Activated T-cell treated with anti-CD3 and anti-CD28 coated beads for 24 hours (primary cell): ENCODE data around the gene CCR5.
"Not testable (repeated sequence)": the region's sequence is repeated elsewhere in the genome, so short reads cannot be mapped to it uniquely, and the experiment has no call there.

Source experiments
- DNase-seq: peaks from one replicate; pipeline ENCODE4 v3.0.0-alpha.2; 2020; ENCODE audit warnings: low read depth

The CCR5 gene

GRCh38 chr3:46386205-46386604 is 15.5 kb downstream of the CCR5 start:
- no peak for DNase-seq

DNA sequence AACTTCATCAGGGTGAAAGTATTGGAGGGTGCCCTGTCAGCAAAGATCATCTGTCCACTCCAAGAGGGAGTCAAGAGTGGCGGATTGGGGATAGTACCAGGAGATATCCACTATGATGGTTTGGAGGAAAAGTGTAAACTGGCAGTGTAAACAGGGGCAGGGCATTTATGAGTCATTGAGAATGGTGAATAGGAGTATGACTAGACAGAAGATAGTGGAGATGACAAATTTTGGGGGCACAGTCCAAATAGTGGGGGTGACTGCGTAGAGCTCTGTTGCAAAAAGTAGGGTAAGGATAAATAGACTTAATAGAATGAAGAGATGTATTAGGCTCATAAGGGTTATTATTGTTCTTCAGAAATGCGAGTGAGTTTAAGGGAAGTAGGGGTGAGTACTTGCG is 18.1 kb downstream of the CCR5 start:
- not testable (repeated sequence) for DNase-seq

DNA sequence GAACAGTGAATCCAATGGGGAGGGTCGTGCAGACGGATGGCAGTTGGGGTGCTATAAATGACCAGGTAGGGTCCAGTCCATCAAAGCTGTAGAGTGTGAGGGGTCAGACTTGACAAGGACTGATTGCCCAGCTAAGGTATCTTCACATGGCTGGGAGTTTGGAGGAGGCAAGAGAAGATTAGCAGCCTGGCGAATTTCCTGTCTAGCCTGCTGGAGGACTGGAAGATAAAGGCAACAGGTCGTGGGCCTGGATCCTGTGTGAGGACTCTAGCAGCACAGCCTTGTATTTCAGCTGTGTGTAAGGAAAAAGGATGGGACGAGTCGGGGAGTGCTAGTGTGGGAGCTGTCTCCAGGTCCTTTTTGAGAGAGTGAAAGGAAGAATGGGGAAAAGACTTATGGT is 18.6 kb downstream of the CCR5 start:
- DNase-seq: no peak

DNA sequence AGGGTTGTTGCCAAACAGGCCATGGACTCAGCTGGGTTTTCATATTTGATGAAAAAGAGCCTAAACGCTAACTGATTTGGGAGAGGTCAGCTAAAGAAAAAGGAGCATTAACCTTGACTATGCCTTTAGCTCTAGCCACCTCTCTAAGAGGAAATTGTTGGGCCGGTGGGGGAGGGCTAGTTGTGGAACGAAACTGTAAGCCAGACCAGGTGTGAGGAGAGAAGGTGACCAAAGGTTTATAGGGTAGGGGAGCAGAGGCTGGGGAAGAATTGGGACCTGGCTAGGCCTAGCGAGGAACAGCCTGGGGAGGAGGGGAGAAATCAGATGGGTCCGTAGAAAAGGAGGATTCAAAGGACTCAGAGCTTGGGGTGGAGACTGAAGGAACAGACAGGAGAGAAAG is 20.8 kb downstream of the CCR5 start:
- DNase-seq: not testable (repeated sequence)

- DNase-seq: no peak
Measured at GRCh38 chr3:46393011-46393410, 22.3 kb downstream of the CCR5 start.

DNA sequence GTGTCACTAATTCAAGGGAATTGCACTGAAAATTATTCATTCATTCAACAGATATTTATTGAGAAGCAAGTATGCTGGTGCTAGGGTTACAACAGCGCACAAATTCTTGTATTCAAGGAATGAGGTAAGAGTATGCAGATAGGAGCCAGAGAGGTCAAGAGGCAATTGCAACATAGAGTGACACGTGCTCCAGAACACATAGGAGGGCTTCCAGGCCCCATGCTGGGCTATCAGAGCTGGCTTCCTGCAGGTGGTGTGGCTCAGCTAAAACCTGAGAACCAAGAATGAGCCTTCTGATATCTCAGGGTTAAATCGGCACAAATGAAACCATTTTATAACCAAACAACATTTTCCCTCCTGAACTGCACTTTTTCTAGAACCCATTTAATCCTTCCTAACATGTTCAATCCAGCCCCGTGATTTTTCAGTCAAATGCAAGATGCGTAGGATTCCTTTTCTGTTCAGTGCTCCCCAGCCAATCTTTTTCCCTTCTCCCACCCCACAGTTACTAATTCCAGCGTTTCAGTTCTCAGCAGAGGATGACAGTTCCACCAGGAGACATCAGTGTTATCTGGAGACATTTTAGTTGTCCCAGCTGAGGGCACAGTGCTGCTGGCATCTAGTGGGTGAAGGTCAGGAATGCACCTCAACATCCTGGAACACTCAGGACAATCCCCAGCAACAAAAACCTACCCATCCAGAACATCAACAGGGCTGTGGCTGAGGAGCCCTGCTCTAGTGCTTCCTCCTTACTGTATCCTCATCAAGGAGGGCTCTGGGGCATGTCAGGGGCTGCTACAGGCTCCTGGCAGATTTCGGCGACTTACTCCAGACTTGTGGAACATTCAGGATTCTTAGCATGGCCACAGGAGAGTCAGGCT is 23.0 kb downstream of the CCR5 start:
- DNase-seq: no peak

GRCh38 chr3:46395210-46395661 is 24.5 kb downstream of the CCR5 start:
- DNase-seq: no peak

GRCh38 chr3:46395766-46396530 is 25.2 kb downstream of the CCR5 start:
- no peak for DNase-seq

DNA sequence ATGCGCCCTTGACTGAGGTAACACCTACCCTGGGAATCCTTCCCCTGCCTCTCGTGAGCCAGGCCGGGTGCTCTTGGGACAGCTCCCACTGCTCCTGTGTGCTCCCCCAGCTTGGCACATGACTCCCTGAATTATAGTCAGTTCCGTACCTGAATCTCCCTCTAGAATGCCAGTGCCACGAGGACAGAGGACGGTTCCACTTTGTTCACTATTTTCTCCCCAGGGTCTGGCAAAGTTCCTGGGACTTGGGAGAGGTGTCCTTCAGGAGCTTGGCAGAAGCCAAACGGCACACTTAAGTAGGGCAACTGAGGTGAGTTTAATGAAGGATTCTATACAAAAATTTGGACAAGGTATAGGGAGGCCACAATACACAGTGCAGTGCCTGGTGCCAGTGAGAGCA is 26.4 kb downstream of the CCR5 start:
- DNase-seq: no peak

DNA sequence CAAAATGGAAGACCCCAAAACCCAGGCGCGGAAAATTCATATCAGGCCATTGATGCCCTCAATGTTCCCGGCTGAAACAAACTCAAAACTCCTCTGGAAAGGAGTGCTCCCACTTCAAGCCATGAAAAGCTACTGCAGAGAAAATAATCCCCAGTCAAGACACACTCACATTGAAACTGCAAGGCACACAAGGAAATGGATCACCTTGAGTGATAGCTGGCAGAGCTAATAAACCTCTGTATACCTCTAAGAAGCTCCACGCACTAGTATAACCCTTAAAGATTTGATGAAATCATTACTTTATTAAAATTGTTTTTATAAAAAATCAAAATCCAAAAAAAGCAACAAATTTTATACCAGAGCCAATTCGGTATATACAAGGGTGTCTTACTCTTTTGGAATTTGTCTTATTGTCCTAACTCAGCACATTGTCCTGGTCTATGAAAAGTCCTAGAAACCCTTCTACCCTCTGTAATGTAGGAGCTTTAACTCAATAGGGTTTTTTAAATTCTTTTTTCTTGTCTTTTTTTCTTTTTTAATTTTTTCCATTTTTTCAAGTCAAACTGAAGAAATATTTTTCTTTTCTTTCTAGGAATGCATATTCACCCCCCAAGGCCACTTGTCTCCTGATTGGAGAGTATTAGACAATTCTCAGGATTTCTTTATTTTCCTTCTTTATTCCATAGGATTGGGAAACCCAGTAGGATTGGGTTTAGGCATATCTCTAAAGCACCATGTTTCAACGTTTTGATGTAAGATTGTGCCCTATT is 27.6 kb downstream of the CCR5 start:
- DNase-seq: no peak

DNA sequence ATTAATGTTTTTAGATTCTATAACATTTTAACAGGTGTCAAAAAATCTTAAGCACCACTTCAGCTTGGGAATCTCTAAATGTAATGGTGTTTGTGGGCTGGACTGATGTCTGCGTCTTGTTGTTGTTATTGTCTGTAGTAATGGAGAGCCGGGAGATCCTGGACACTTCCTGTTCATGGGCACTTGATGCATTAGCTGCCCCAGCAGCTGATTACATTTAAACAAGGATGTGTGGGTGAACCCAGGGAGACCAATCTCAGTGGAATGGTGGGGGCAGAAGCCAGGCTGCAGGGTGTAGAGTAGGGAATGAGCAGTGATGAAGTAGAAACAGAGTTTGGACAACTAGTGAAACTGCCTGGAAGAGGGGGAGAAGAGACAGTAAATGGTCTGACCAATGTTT is 28.4 kb downstream of the CCR5 start:
- DNase-seq: no peak

DNA sequence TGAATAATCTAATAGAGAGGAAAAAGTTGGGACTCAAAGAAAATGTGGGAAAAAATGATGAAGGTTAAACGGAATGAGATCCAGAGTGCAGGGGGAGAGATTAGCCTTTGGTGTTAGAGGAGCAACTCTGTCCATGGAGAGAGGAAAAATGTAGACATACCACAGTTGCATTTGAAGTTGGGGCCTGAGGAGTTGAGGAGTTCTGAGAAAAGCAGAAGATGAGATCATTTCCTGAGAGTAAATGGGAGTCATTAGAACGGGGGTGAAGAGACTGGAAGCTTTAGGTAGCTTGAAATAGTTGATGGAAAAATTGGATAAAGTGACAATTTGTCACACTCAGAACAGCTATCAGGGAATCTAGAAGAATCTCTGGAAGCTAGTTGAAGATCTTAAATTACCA is 28.8 kb downstream of the CCR5 start:
- DNase-seq: no peak

- no peak for DNase-seq
Measured at GRCh38 chr3:46400000-46400734, 29.4 kb downstream of the CCR5 start.

- no peak for DNase-seq
Measured at GRCh38 chr3:46400846-46401245, 30.1 kb downstream of the CCR5 start.

DNA sequence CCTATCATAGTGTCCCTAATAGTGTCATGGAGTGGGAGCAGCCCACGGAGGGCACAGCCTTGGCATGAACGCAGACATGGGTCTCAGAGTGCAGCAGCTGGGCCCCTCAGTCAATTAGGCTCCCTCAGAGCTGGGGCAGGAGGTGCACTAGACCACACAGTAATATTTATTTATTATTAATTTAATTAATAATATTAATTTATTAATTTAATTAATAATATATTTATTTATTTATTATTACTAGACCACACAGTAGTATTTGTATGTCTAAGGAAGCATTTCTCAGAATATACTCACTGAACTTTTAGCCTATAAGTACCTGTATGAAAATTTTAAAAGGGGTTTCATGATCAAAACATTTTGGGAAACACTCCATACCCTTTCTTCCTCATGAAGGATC is 30.8 kb downstream of the CCR5 start:
- DNase-seq: no peak

DNA sequence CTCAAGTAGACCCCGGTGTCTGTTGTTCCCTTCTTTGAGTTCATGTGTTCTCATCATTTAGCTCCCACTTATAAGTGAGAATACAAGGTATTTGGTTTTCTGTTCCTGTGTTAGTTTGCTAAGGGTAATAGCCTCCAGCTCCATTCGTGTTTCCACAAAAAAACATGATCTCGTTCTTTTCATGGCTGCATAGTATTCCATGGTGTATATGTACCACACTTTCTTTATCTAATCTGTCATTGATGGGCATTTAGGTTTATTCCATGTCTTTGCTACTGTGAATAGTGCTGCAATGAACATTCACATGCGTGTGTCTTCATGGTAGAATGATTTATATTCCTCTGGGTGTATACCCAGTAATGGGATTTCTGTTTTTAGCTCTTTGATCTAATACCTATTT is 32.2 kb downstream of the CCR5 start:
- not testable (repeated sequence) for DNase-seq

- DNase-seq: no peak
Measured at GRCh38 chr3:46405301-46406019, 34.7 kb downstream of the CCR5 start.

GRCh38 chr3:46406443-46406787 is 35.7 kb downstream of the CCR5 start:
- no peak for DNase-seq

DNA sequence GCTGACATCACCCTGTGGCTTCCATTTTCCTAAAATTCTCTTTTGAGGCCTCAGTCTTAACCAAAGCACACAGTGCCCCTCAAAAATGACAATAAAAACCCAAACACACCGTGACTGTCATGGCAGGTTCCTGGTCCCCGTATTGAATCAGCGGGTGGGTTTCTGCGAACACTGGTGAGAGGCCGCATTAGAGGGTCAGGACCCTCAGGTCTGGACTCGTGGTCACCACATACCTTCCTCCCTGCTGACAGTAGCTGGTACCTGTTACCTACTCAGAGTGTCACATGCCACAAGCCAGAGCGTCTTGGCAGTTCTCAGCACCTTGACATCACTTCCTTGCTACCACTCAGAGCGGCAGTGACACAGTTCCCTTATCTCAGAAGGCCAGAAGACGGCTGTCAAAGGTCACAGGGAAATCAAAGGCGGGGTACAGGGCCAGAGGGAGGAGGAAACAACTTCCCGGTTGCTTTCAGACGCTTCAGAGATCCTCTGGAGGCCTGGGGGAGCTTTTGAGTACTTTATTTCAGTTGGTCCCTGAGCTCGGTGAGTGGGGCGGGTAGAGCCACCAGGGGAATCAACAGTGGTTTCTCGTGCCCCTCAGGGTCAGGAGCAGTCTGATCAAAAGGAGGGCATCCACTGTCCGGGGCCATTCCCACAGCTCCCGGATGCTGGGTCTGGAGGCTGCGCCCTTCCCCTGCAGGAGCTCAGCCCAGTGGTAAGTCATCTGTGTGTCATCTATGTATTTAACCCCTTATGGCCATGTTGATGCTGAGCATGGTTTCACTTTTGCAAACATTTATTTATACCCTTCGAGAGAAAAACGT is 36.3 kb downstream of the CCR5 start, which contains the start of the genes CCR5AS and CCRL2:
TSS of gene CCR5AS (minus strand) at position 279 of the 824 bp plus-strand sequence.
TSS of gene CCRL2 (plus strand) at position 472 of the 824 bp plus-strand sequence. CDS start 821 bp downstream, outside the sequence.
- peak; percentile 4 for DNase-seq

DNA sequence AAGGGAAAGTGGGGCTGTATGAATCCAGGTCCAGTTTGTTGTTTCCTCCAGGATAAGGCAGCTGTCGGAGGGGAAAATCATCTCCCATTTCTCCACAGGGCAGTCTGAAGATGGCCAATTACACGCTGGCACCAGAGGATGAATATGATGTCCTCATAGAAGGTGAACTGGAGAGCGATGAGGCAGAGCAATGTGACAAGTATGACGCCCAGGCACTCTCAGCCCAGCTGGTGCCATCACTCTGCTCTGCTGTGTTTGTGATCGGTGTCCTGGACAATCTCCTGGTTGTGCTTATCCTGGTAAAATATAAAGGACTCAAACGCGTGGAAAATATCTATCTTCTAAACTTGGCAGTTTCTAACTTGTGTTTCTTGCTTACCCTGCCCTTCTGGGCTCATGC is 37.2 kb downstream of the CCR5 start:
- no peak for DNase-seq
